ENCODE results near the gene MTOR. TPM values are rescaled to one million over a fixed set of nuclear protein-coding genes. Genes with fewer than 3 reads are reported as not detected.

The MTOR gene
- total and polyA plus RNA-seq, 2 donors: 25.2 to 31.3 TPM

GRCh38 chr1:11058026-11058425 lies 204.3 kb downstream of the MTOR start:
- no peaks in the 10 kb centered on the region for H3K9me3 ChIP-seq (ENCODE audit: control insufficient read depth in 2 of 2, insufficient read depth in 1 of 2, low read length in 1 of 2)
- no peak overlapping the region for H3K4me3 ChIP-seq (ENCODE audit: low read length in 2 of 2)
- H3K27ac ChIP-seq (ENCODE audit: low read depth in 1 of 2, low read length in 1 of 2): no peak overlapping the region
- H3K36me3 ChIP-seq (ENCODE audit: control insufficient read depth in 2 of 2, insufficient read depth in 2 of 2, low read length in 1 of 2): peaks cover 19 to 20% of the 10 kb centered on the region in 2 donors
- H3K4me1 ChIP-seq (ENCODE audit: control insufficient read depth in 2 of 2, insufficient read depth in 2 of 2, low read length in 2 of 2): peaks cover 11 to 25% of the 10 kb centered on the region in 2 donors
- WGBS: 98% methylated on average over 14 of the region's 14 CpGs
- no peak for DNase-seq (ENCODE audit: low read depth in 6 of 9, low spot score in 9 of 9)
- H3K27me3 ChIP-seq (ENCODE audit: control insufficient read depth in 2 of 2, insufficient read depth in 1 of 2, low read length in 1 of 2): peaks cover 0 to 1% of the 10 kb centered on the region in 2 donors

GRCh38 chr1:11057477-11057876 lies 204.9 kb downstream of the MTOR start:
- DNase-seq (ENCODE audit: low read depth in 6 of 9, low spot score in 9 of 9): no peak
- WGBS: 97% methylated on average over 8 of the region's 8 CpGs
- H3K4me1 ChIP-seq (ENCODE audit: control insufficient read depth in 2 of 2, insufficient read depth in 2 of 2, low read length in 2 of 2): peaks cover 11 to 25% of the 10 kb centered on the region in 2 donors

More at GRCh38 chr1:11057477-11057876, 204.9 kb downstream of the MTOR start:
- no peaks in the 10 kb centered on the region for H3K9me3 ChIP-seq (ENCODE audit: control insufficient read depth in 2 of 2, insufficient read depth in 1 of 2, low read length in 1 of 2)
- peaks cover 19 to 20% of the 10 kb centered on the region in 2 donors for H3K36me3 ChIP-seq (ENCODE audit: control insufficient read depth in 2 of 2, insufficient read depth in 2 of 2, low read length in 1 of 2)
- peaks cover 0 to 7% of the 10 kb centered on the region in 2 donors for H3K27me3 ChIP-seq (ENCODE audit: control insufficient read depth in 2 of 2, insufficient read depth in 1 of 2, low read length in 1 of 2)
- no peak overlapping the region for H3K4me3 ChIP-seq (ENCODE audit: low read length in 2 of 2)
- no peak overlapping the region for H3K27ac ChIP-seq (ENCODE audit: low read depth in 1 of 2, low read length in 1 of 2)

Other genes starting within 250 kb of the MTOR start
- 32.5 TPM for gene TARDBP, start 249.9 kb downstream of the MTOR start, total RNA-seq
- gene TARDBP, start 249.9 kb downstream of the MTOR start, polyA plus RNA-seq: 155 TPM
- gene MASP2, start 215.3 kb downstream of the MTOR start, total RNA-seq: not detected
- gene MASP2, start 215.3 kb downstream of the MTOR start, polyA plus RNA-seq: 0.05 TPM
- gene SRM, start 202.5 kb downstream of the MTOR start, total RNA-seq: 13.1 TPM
- 62.9 TPM for gene SRM, start 202.5 kb downstream of the MTOR start, polyA plus RNA-seq
- 44.9 TPM for gene EXOSC10, start 162.7 kb downstream of the MTOR start, total RNA-seq
- gene EXOSC10, start 162.7 kb downstream of the MTOR start, polyA plus RNA-seq: 52.2 TPM
- gene ANGPTL7, start 73.2 kb downstream of the MTOR start, total RNA-seq: 0.09 TPM
- 1.5 TPM for gene ANGPTL7, start 73.2 kb downstream of the MTOR start, polyA plus RNA-seq
- gene UBIAD1, start 10.6 kb upstream of the MTOR start, total RNA-seq: 7.3 TPM
- 9.8 TPM for gene UBIAD1, start 10.6 kb upstream of the MTOR start, polyA plus RNA-seq
- 0.28 TPM for gene DISP3, start 216.6 kb upstream of the MTOR start, total RNA-seq
- 0.82 TPM for gene DISP3, start 216.6 kb upstream of the MTOR start, polyA plus RNA-seq

Measured in thymus (tissue), 11 donors.